Neural progenitor cell (in vitro differentiated cells): Measurements from ENCODE around the gene FBXO10. TPM values are rescaled to one million over a fixed set of nuclear protein-coding genes. Genes with fewer than 3 reads are reported as not detected.

Experiments
- DNase-seq: peaks from one replicate; pipeline ENCODE4 v3.0.0-alpha.2; 2016; ENCODE audit warnings: low spot score
- H2AFZ ChIP-seq: fragments of 200-600 bp; sonication (generic); replicated peaks from 2 replicates; pipeline ENCODE4 v1.6.1; 2016; ENCODE audit warnings: antibody characterized with exemption
- H3F3A ChIP-seq: fragments of 200-600 bp; sonication (generic); 2 replicates; pipeline ENCODE4 v1.6.1; 2016; ENCODE audit warnings: antibody characterized with exemption, low read depth
- H3K27ac ChIP-seq: fragments of 200-600 bp; sonication (generic); 2 replicates; pipeline ENCODE4 v1.5.1; 2016; ENCODE audit warnings: mild to moderate bottlenecking
- H3K27me3 ChIP-seq: fragments of 200-600 bp; sonication (generic); 2 replicates; pipeline ENCODE4 v1.6.1; 2016; ENCODE audit warnings: mild to moderate bottlenecking, moderate library complexity
- H3K36me3 ChIP-seq: fragments of 200-600 bp; sonication (generic); 2 replicates; pipeline ENCODE4 v1.5.1; 2016
- H3K4me1 ChIP-seq: fragments of 200-600 bp; sonication (generic); 2 replicates; pipeline ENCODE4 v1.6.1; 2016; ENCODE audit warnings: mixed run types
- H3K4me2 ChIP-seq: fragments of 200-600 bp; sonication (generic); 2 replicates; pipeline ENCODE4 v1.6.1; 2016
- H3K4me3 ChIP-seq: fragments of 200-600 bp; sonication (generic); 2 replicates; pipeline ENCODE4 v1.5.1; 2016
- H3K79me2 ChIP-seq: fragments of 200-600 bp; sonication (generic); 2 replicates; pipeline ENCODE4 v1.6.1; 2016; ENCODE audit warnings: low read depth
- H3K9ac ChIP-seq: fragments of 200-600 bp; sonication (generic); 2 replicates; pipeline ENCODE4 v1.6.1; 2016
- H3K9me3 ChIP-seq: fragments of 200-600 bp; sonication (generic); 2 replicates; pipeline ENCODE4 v1.5.1; 2016; ENCODE audit warnings: low read depth
- H4K20me1 ChIP-seq: fragments of 200-600 bp; sonication (generic); 2 replicates; pipeline ENCODE4 v1.6.1; 2016; ENCODE audit warnings: low read depth
- H3K27ac Mint-ChIP-seq: 3 replicates; pipeline ENCODE4 v1.8.0; 2021; ENCODE audit warnings: mixed read lengths
- H3K27me3 Mint-ChIP-seq: 2 replicates; pipeline ENCODE4 v1.8.0; 2022; ENCODE audit warnings: low read depth, mild to moderate bottlenecking, inconsistent platforms, moderate library complexity, mixed read lengths; ENCODE audit not compliant: insufficient read depth
- H3K36me3 Mint-ChIP-seq: 3 replicates; pipeline ENCODE4 v1.8.0; 2021; ENCODE audit warnings: mixed read lengths
- H3K4me1 Mint-ChIP-seq: 3 replicates; pipeline ENCODE4 v1.8.0; 2021; ENCODE audit warnings: mixed read lengths
- H3K4me3 Mint-ChIP-seq: 3 replicates; pipeline ENCODE4 v1.8.0; 2021; ENCODE audit warnings: mild to moderate bottlenecking, moderate library complexity, mixed read lengths
- H3K9me3 Mint-ChIP-seq: 3 replicates; pipeline ENCODE4 v1.8.0; 2020; ENCODE audit warnings: mixed read lengths
- CTCF ChIP-seq: fragments of 200-600 bp; sonication (generic); IDR thresholded peaks from 2 replicates; pipeline ENCODE4 v1.5.1; 2017; ENCODE audit warnings: antibody characterized with exemption, mild to moderate bottlenecking
- EZH2 ChIP-seq: fragments of 200-600 bp; sonication (generic); IDR thresholded peaks from 2 replicates; pipeline ENCODE4 v1.6.1; 2017; ENCODE audit warnings: antibody characterized with exemption, mild to moderate bottlenecking, moderate library complexity
- EZH2phosphoT487 ChIP-seq: fragments of 200-600 bp; sonication (generic); IDR thresholded peaks from 2 replicates; pipeline ENCODE4 v1.6.1; 2017; ENCODE audit warnings: antibody characterized with exemption
- total RNA-seq: library from RNA; depleted of rRNA; stranded (reverse); fragments of >200 nt; gene quantifications from 2 replicates; pipeline ENCODE4 v1.2.3, GENCODE V29; 2015; ENCODE audit warnings: low replicate concordance

The FBXO10 gene
- 13.4 and 28.2 TPM in 2 replicates for total RNA-seq

- H3K9me3 ChIP-seq, result no peaks in the 10 kb centered on the region
- peak within 1 kb of the TSS; percentile 20 for H2AFZ ChIP-seq
- H3K9me3 Mint-ChIP-seq, result peaks cover 2% of the 10 kb centered on the region
These were observed at the start of gene FBXO10 for GRCh38 chr9:37575921-37576721. Gene FBXO10 (minus strand): TSS chr9:37576380. CDS start chr9:37541768, 34,612 bp downstream.

GRCh38 chr9:37625758-37626147, 49.6 kb upstream of the FBXO10 start:
- Histone ChIP-seq H3K36me3 (no peaks in the 10 kb centered on the region), H3K79me2 (no peaks in the 10 kb centered on the region), H3K9me3 (no peaks in the 10 kb centered on the region), H4K20me1 (no peaks in the 10 kb centered on the region), H3K4me3 (no peak overlapping the region), H2AFZ (no peak overlapping the region), H3K27me3 (no peaks in the 10 kb centered on the region), H3K4me2 (no peak overlapping the region), H3F3A (no peaks in the 10 kb centered on the region), H3K9ac (no peak overlapping the region), H3K27ac (no peak overlapping the region), H3K4me1 (peaks cover 17% of the 10 kb centered on the region)
- H3K36me3 Mint-ChIP-seq, result no peaks in the 10 kb centered on the region
- H3K27ac Mint-ChIP-seq, result no peak overlapping the region
- H3K9me3 Mint-ChIP-seq, result no peaks in the 10 kb centered on the region
- peaks cover 18% of the 10 kb centered on the region for H3K4me1 Mint-ChIP-seq
- peaks cover 3% of the 10 kb centered on the region for H3K27me3 Mint-ChIP-seq
- TF ChIP-seq EZH2 (no peak), EZH2phosphoT487 (no peak), CTCF (no peak)
- H3K4me3 Mint-ChIP-seq, result no peak overlapping the region
- no peak for DNase-seq

More at GRCh38 chr9:37575921-37576721, at the start of gene FBXO10:
- Mint-ChIP-seq H3K27me3 (peaks cover 4% of the 10 kb centered on the region), H3K27ac (peak within 1 kb of the TSS; percentile 90), H3K4me1 (peaks cover 41% of the 10 kb centered on the region), H3K36me3 (peaks cover 8% of the 10 kb centered on the region), H3K4me3 (peak within 1 kb of the TSS; percentile 89)
- peak within 1 kb of the TSS; percentile 99 for H3K4me2 ChIP-seq
- H3K4me1 ChIP-seq, result peaks cover 36% of the 10 kb centered on the region
- peaks cover 44% of the 10 kb centered on the region for H3F3A ChIP-seq
- DNase-seq, result peak; percentile 92
- H3K27me3 ChIP-seq, result no peaks in the 10 kb centered on the region
- H3K9ac ChIP-seq, result no peak within 1 kb of the TSS
- H3K79me2 ChIP-seq, result peaks cover 35% of the 10 kb centered on the region
- peak within 1 kb of the TSS; percentile 69 for H3K4me3 ChIP-seq
- H3K27ac ChIP-seq, result peak within 1 kb of the TSS; percentile 69
- TF ChIP-seq CTCF (no peak), EZH2 (no peak), EZH2phosphoT487 (no peak)
- peaks cover 29% of the 10 kb centered on the region for H4K20me1 ChIP-seq
- no peaks in the 10 kb centered on the region for H3K36me3 ChIP-seq

- no peak overlapping the region for H3K4me3 Mint-ChIP-seq
- TF ChIP-seq CTCF, result no peak
- TF ChIP-seq EZH2, result no peak
- TF ChIP-seq EZH2phosphoT487, result no peak
- Histone ChIP-seq H3K4me3 (no peak overlapping the region), H3K27me3 (no peaks in the 10 kb centered on the region), H3K4me2 (no peak overlapping the region), H4K20me1 (no peaks in the 10 kb centered on the region), H3K9ac (no peak overlapping the region), H3K9me3 (no peaks in the 10 kb centered on the region), H3F3A (no peaks in the 10 kb centered on the region), H3K79me2 (no peaks in the 10 kb centered on the region), H2AFZ (no peak overlapping the region), H3K36me3 (no peaks in the 10 kb centered on the region), H3K4me1 (peaks cover 17% of the 10 kb centered on the region), H3K27ac (no peak overlapping the region)
- H3K9me3 Mint-ChIP-seq, result no peaks in the 10 kb centered on the region
- H3K36me3 Mint-ChIP-seq, result no peaks in the 10 kb centered on the region
- H3K27me3 Mint-ChIP-seq, result peaks cover 3% of the 10 kb centered on the region
- H3K27ac Mint-ChIP-seq, result no peak overlapping the region
- peaks cover 18% of the 10 kb centered on the region for H3K4me1 Mint-ChIP-seq
- DNase-seq, result peak; percentile 10
These were observed 49.0 kb upstream of the FBXO10 start for GRCh38 chr9:37625036-37625757.
